ENCODE results near the gene SPATA4.
"Not testable (repeated sequence)": the region's sequence is repeated elsewhere in the genome, so short reads cannot be mapped to it uniquely, and the experiment has no call there.

SPATA4 gene

DNA sequence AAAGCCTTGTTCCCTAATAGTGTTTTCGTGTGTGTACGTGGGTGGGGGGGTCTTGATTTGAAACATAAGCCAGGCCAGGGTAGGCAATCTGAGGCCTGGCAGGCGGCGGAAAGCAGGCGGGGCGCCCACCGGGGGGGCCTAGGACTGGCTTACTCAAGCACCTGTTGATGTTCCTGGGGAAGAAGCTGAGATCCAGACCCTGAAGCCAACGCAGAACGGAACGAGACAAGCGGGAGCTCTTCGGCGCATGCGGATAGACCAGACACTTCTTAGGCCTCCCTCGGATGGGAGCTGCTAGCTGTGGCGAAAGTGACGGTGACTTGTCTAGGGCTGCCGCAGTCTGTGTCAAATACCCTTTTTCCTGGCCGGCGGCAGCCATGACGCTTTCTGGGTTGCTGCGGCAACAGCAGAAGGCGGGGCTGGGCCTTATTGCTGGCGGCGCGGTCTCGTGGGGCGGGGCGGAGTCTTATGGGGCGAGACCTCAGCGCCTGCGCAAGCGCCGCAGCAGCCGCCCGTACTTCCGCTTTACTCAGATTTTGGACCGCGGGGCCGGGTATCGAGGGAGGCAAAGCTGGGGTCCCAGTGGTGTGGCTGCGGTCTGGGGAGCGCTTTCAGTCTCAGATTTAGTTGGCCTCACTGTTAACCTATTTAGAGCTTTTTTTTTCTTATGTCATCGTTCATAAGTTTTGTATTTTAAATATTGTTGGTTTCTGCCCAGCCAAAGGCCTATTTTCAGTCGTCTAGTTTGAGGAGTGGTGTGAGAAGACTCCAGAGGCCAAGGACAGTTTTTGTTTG is at the start of gene SPATA4:
Gene SPATA4 (minus strand): TSS at position 402 of the 795 bp plus-strand sequence. CDS start 23 bp downstream, at position 379.
- peak; percentile 89 for DNase-seq

DNA sequence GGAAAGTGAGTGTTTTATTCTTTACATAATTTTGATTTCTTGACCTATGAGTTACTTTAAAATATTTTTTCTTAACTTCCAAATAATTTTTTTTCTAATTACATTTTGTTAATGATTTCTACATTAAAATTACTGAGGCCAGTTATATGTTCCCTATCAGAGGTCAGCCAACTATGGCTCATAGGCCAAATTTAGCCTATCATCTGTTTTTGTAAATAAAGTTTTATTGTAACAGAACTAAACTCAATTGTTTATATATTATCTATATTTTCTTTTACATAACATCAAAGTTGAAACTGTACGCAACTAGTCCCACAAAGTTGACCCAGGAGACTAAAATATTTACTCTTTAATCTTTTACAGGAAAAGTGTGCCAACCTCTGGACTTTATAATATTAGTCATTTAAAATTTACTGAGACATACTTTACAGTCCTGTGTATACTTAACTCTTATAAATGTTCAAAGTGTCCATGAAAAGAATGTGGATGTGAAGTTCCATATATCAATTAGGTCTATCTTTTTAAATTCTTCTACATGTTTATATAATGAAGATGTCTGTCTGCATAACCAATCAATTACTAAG is 47.5 kb upstream of the SPATA4 start:
- DNase-seq: no peak

- DNase-seq: no peak
Measured at GRCh38 chr4:176241703-176242102, 46.3 kb upstream of the SPATA4 start.

GRCh38 chr4:176238826-176239225 is 43.4 kb upstream of the SPATA4 start:
- DNase-seq: no peak

GRCh38 chr4:176238157-176238610 is 42.8 kb upstream of the SPATA4 start:
- peak; percentile 57 for DNase-seq

DNA sequence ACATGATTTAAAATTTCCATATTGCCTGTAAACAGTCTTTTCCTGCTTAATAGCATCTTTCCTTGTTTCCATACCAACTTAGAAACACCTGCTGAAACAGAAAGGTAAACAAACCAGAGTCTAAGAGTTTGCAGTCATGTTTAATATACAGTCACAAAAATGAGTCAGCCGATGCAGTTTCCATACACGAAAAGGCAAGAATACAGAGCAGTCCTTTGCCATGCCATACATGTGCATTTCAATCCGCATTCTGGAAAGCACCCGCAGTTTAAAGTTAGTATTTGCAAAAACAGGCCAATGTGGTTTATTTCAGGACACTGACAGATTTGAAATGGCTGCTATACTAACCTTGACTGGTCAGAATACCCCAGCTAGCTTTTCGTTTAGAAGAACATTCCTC is 41.6 kb upstream of the SPATA4 start:
- DNase-seq: peak; percentile 26

GRCh38 chr4:176230836-176231235 is 35.5 kb upstream of the SPATA4 start:
- no peak for DNase-seq

DNA sequence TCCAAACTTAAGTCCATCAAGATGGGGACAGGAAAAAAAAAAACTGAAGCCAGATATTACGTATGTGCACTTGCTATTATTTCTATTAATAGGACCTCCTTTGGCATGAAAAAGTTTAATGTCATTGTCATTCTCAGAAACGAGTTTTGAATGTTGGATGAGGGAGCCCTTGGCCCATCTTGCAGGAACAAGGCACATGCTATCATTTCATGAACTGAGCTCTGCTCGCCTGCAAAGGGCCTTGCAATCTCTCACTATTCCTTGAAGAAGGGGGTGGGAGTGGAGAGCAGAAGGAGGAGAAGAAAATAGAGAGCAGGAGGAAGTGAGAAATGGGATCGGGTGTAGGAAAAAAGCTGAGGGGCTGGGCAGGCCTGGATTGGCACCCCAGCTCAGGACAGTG is 34.3 kb upstream of the SPATA4 start:
- no peak for DNase-seq

GRCh38 chr4:176226736-176227135 is 31.4 kb upstream of the SPATA4 start:
- DNase-seq: no peak

GRCh38 chr4:176223561-176223960 is 28.2 kb upstream of the SPATA4 start:
- no peak for DNase-seq

- DNase-seq: no peak
Measured at GRCh38 chr4:176222149-176222548, 26.8 kb upstream of the SPATA4 start.

DNA sequence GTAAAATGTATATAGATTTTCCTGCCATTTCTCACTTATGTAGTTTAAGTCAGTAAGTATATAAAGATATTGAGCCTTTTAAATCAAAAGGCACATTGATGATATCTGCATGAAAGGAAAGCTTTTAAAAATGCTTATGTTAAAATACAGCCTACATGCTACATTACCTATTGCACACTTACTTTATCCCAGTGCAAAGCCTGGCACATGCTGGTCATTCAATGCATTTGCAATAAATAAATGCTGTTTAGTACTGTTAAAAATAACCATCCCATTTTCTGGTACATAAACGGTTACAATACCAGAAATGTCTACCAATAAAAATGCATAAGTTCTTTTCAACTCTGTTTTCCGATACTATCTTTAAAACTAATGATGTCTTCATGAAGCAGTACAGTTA is 22.1 kb upstream of the SPATA4 start:
- DNase-seq: no peak

DNA sequence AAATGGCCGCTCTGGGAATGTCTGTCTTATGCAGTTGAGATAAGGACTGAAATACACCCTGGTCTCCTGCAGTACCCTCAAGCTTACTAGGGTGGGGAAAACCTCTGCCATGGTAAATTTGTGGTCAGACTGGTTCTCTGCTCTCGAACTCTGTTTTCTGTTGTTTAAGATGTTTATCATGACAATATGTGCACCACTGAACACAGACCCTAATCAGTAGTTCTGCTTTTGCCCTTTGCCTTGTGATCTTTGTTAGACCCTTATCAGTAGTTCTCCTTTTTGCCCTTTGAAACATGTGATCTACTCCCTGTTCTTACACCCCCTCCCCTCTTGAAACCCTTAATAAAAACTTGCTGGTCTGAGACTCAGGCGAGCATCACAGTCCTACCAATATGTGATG is 17.0 kb upstream of the SPATA4 start:
- not testable (repeated sequence) for DNase-seq

GRCh38 chr4:176210579-176211296 is 15.4 kb upstream of the SPATA4 start:
- no peak for DNase-seq

DNA sequence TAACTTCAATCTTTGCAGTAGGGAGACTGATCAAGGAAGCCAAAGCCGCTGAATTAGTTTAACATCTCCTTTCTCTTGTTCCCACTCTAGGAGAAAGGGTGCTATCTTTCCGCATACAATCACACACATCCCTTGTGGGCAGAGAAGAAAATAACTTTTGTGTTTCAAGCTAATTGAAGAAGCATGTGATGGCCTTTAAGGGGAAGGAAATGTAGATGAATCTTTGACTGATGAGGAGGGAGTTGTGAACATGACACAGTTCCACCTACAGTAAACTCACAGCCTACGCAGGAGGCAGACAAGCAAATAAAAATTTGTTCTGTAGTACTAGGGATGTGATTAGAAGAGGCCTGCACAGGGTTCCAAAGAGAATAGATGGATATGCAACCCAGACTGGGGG is 14.7 kb upstream of the SPATA4 start:
- no peak for DNase-seq

DNA sequence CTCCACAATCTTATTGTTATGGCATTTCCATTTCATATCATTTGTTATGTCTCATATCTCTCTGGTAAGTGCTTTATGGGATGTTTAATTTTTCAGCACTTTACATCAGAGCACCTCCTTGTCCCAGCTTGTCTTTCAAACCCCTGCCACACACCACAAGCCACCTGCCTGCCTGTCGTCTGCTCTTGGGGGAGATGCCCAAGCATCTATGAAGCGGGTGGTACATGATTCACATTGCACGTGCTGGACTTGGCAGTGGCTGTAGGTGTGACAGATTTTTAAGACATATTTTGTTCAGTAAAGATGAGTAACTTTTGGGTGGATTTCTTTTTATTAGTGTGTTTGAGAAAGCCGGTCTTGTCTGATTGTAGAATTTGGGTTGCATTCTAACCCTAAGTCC is 14.2 kb upstream of the SPATA4 start:
- no peak for DNase-seq

DNA sequence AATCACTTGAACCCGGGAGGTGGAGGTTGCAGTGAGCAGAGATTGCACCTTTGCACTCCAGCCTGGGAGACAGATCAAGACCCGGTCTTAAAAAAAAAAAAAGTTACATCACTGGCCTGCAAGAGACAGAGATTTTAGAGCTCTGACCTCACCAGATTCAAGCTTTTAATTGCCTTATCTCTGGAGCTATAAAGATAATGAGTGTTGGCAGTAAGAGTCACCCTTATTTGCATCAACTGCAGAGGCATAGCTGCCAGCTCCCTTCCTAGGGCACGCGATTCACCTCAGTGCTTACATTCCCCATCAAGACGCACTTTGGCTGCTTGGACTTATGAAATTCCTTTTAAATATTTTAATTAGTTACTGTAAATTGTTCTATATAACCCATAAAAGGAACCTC is 12.5 kb upstream of the SPATA4 start:
- no peak for DNase-seq

GRCh38 chr4:176205299-176205698 is 9.9 kb upstream of the SPATA4 start:
- DNase-seq: no peak

- DNase-seq: no peak
Measured at GRCh38 chr4:176198316-176198903, 3.0 kb upstream of the SPATA4 start.

GRCh38 chr4:176193938-176194337 is 1.4 kb downstream of the SPATA4 start:
- DNase-seq: peak; percentile 86

- DNase-seq: peak; percentile 67
Measured at GRCh38 chr4:176193126-176193525, 2.3 kb downstream of the SPATA4 start.

DNA sequence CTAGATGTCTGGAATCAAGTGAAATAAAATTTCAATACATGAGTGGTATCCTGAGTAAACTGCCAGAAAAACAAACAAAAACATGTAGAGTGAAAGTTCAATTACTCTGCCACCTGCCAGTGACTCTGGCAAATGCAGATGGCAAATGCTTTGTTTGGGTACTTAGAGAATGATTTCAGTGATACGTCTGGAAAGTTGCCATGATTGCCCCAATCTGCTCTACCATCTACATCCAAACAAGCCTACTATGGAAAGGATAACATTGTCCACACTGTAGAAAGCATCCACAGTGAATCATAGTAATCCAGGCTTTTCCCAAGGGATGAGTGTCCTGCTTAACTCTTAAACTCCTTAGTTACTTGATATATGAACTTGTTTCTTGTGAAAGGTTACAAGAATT is 3.4 kb downstream of the SPATA4 start:
- peak; percentile 41 for DNase-seq
